ENCODE data around the gene JPT1.
A peak's percentile ranks its signal among the peaks of the same experiment; 100 is the strongest.
"Not testable (repeated sequence)": the region's sequence is repeated elsewhere in the genome, so short reads cannot be mapped to it uniquely, and the experiment has no call there.

Gene JPT1

DNA sequence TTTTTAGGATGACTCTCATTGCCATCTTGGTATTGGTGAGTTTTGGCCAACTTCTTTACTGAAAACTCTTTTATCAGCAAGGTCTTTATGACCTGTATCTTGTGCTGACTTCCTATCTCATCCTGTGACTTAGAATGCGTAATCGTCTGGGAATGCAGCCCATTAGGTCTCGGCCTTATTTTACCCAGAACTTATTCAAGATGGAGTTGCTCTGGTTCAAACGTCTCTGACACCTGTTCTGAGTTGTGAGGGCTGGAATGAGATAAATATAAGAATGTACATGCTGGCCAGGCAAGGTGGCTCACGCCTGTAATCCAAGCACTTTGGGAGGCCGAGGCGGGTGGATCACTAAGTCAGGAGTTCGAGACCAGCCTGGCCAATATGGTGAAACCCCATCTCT lies 4.2 kb upstream of the JPT1 start:
- DNase-seq (ENCODE audit: low read depth in 4 of 4, low spot score in 1 of 4): not testable (repeated sequence)

DNA sequence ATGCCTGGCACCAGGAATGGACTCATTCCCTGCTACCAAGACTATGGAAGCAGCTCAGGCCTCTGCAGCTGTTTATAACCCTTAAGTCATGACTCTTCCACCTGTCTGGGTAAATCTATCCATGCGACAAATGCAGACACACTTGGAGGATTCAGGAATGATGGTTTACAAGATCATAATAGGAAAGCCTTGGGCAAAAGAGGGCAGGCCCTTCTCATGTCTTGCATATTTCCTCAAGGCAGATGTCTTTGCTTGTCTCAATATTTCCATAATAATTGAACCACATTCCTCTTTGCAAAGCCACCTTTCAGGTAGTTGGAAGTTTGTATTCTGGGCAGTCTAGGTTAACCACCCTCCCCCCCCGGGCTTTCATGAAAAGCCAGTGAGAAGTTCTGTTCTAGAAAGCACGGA lies 884 bp upstream of the JPT1 start:
- no peak for DNase-seq (ENCODE audit: low read depth in 4 of 4, low spot score in 1 of 4)

DNA sequence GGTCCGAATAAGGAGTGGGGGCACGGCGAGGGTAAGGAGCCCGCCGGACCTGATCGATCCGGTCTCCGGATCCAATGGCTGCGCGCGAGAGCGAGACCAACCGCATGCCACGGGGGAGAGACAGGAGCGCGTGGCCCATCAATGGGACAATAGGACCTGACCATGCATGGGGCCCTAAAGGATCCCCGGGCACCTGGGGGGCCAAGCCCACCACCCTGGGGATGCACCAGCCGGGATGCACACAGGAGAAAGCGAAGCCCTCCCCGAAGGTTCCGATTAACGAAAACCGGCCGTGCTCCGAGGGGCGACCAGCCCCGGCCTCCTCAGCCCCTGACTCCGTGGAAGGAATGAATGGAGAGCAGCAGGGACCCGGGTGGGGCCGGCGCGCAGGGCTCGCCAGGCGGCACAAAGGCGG lies 525 bp downstream of the JPT1 start:
- peak in 1 of 4 experiments; percentile 25 for DNase-seq (ENCODE audit: low read depth in 4 of 4, low spot score in 1 of 4)

DNA sequence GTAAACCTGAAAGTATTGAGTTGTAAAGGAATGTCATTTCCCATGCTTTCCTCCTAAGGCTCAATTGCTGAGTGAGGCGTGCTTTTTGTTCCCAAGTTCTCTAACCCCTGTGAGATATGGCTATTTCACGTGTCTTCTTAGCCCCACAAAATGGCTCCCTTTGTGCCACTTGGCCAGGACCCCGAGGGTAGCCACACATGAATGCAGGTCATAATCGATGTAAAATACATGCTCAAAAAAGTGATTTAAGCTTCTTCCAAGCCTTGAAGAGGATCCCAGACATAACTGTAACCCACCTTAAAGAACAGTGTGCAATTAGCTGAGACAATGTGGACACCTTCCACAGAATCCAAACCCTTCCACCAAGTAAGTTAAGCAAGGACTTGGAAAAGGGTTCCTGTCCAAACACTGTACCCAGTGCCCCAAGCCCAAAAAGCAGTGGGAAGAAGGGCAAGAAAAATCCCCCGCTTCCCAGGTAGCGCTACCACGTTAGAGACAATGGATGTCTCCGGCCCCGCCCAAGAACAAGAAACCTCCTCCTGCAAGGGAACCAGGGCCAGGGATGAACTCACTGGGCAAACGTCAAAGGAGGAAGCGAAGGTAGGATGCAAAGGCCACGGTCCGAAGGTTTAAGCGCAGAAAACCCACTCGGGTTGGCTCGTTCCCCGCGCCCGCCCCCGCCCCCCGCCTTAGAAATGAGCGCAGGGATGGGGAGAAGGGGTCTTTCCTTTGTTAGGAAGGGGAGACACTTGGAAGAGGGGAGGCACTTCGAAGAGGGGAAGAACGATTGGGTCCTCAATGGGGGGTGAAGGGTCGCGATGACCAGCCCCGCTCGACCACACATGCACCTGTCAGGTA lies 1.2 kb downstream of the JPT1 start:
- DNase-seq (ENCODE audit: low read depth in 4 of 4, low spot score in 1 of 4): peak in 2 of 4 experiments; percentile 7 to 30

DNA sequence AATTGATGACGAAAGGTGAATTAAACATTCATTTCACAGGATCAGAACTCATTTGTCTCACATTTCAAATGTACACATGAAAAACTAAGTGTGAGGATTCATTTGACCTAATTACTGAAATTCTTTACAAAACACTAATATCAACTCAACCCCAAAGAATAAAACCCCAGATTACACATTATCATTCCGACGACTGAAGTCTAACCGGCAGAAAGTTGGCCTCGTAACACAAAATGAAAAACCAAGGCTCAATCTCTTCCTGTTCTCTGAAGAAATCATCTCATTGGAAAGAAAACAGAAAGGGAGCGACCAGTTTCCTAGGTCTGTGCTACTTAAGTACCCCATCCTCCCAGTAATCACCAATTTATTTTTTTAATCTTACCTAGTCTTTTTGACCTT lies 1.8 kb downstream of the JPT1 start:
- no peak for DNase-seq (ENCODE audit: low read depth in 4 of 4, low spot score in 1 of 4)

DNA sequence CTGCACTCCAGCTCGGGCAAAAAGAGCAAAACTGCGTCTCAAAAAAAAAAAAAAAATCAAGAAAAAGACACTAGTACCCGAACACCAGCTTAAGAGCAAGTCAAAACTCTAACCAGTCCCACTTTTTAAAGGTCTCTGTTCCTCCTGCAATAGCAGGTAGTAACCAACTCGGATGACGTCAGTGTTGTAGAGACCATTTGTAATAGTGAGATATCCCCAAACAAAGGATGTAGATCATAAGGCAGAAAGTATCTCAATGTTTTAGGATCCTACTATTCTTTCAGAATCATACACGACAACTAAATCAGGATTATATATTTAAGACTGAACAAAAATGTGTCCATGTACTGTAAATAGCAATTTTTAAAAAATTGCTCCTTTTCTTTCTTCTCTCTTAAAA lies 2.4 kb downstream of the JPT1 start:
- DNase-seq (ENCODE audit: low read depth in 4 of 4, low spot score in 1 of 4): no peak

DNA sequence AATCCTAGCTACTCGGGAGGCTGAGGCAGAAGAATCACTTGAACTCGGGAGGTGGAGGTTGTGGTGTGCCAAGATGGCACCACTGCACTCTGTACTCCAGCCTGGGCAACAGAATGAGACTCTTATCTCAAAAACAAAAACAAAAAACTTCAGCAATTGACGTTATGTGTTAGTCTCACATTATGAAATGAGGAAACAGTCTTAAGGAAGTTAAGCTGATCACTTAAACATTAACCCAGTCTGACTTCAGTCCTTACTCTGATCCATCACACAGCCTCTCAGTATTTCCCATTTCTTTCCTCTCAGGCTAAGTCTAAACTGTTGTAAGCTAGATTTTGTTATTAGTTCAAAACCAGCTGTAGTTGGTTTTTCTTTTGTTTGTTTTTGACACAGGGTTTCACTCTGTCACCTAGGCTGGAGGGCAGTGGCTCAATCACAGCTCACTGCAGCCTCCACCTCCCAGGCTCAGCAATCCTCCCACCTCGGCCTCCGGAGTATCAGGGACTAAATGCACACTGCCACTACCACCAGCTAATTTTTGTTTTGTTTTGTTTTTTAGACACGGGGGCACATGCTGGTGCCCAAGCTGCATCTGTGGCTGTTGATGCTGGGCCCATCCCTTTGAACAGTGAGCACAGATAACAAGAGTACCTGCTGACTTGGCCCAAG lies 6.3 kb downstream of the JPT1 start:
- no peak for DNase-seq (ENCODE audit: low read depth in 4 of 4, low spot score in 1 of 4)

DNA sequence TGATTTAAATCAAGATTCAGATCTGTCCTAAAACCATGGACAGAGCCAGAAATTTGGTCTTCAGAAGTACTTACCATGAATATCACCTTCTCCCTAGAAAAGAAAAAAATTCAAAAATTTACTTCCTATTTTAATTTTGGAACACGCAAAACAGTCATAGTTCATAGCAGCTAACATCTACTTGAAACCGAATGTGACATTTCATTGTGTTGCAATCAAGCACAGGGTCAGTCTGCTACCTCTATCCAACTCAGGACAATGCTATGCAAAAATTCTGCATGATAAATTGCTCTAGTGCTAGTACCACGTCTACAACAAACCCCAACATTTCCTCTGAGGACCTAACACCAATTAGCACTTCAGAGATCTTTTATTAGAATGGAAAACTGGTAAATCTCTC lies 7.7 kb downstream of the JPT1 start:
- DNase-seq (ENCODE audit: low read depth in 4 of 4, low spot score in 1 of 4): no peak

DNA sequence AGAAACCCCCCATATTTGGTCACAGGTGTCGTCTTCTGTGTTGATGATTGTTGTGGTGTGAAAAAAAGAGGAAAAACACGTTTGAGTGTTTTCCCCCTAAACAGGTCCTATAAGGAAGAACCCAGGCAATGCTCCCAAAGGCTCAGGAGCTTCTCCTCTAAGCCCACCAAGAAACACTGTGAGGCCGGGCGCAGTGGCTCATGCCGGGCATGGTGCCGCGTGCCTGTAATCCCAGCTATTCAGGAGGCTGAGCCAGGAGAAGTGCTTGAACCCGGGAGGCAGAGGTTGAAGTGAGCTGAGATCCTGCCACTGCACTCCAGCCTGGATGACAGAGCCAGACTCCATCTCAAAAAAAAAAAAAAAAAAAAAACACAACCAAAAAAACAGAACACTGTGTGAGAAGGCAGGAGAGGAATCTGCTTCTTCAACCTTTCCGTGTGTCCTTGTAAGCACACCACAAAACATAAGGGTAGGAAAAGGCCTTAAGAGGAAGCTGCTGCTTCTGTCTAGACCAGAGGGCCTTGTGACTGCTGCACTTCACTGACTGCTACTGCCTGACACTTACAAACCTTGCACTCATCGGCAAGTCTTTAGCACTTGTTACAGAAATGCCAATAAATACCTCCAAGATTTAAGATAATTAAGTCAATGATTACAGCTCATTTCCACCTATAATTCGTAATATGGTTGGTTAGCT lies 9.3 kb downstream of the JPT1 start:
- no peak for DNase-seq (ENCODE audit: low read depth in 4 of 4, low spot score in 1 of 4)

DNA sequence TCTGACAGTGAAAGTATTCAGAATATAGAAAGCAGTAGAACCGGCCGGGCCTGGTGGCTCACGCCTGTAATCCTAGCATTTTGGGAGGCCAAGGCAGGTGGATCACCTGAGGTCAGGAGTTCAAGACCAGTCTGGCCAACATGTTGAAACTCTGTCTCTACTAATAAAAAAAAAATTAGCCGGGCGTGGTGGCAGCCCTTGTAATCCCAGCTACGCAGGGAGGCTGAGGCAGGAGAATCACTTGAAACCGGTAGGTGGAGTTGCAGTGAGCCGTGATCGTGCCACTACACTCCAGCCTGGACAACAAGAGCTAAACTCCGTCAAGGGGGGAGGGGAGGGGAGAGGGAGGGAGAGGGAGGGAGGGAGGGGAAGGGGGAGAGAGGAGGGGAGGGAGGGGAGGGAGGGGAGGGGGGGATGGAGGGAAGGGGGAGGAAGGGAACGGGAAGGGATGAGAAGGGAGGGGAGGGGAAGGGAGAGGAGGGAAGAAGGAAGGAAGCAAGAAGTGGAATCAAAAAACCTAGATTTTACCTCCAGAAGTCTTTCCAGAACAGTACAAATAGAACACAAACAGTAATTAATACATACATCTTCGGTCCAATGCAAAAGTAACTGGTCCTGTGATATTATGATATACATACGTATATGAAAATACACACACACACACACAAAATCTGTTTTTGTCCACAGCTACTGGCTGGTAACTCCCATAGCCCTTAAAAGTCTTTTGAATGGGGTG lies 11.9 kb downstream of the JPT1 start:
- DNase-seq (ENCODE audit: low read depth in 4 of 4, low spot score in 1 of 4): no peak

DNA sequence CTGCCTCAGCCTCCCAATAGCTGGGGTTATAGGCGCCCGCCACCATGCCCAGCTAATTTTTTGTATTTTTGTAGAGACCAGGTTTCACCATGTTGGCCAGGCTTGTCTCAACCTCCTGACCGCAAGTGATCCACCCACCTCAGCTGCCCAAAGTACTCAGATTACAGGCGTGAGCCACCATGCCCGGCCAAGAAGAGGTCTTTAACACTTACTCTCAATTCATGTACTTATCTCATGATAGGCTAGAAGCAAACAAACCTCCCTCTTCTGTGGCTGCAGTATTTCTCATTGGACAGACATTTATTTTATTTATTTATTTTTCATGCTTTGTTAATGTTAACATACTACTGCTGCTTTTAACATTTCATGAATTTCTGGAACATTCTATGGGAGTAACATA lies 15.8 kb downstream of the JPT1 start:
- DNase-seq (ENCODE audit: low read depth in 4 of 4, low spot score in 1 of 4): no peak

DNA sequence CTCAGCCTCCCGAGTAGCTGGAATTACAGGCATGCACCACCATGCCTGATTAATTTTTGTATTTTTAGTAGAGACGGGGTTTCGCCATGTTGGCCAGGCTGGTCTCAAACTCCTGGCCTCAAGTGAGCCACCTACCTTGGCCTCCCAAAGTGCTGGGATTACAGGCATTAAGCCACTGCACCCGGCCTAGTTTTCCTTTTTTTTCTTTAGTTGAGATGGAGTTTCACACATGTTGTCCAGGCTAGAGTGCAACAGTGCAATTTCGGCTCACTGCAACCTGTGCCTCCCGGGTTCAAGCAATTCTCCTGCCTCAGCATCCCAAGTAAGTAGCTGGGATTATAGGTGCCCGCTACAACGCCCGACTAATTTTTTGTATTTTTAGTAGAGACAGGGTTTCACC lies 16.6 kb downstream of the JPT1 start:
- DNase-seq (ENCODE audit: low read depth in 4 of 4, low spot score in 1 of 4): not testable (repeated sequence)

DNA sequence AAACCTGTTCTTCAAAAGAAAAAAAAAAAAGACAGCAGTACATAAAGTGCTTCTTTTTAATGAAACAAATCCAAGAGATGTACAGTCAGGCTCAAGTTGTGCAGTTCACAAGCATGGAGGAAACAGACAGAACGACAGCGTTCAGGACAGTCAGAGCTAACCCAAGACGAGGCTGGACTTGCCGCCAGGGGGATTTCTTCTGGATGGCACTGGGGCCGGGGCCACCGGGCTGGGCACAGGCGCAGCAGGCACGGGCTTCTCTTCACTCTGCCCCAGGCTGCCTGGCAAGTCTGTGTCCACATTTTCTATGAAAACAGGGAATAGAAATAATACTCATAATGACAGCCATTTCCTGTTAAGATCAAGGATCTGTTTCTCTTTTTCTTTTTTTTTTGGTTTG lies 18.4 kb downstream of the JPT1 start:
- DNase-seq (ENCODE audit: low read depth in 4 of 4, low spot score in 1 of 4): no peak

DNA sequence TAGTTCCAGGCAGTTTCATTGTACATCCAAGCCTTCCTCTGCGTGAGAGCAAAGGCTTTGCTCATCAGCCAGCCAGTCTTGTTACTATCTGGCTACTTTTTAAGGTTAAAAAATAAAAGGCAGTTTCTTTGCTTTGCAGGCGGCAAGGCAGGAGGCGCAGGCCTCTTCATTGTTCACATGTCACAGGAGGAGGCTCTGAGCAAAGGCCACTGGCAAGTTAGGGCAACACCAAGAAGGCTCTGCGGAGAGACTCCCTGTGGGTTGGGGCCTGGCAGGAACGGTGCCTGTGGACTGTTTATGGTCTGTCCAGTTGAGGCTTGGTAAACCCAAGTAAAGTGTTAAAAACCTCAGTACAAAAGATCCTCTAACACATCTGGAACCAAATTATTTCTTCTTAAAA lies 18.9 kb downstream of the JPT1 start:
- no peak for DNase-seq (ENCODE audit: low read depth in 4 of 4, low spot score in 1 of 4)

DNA sequence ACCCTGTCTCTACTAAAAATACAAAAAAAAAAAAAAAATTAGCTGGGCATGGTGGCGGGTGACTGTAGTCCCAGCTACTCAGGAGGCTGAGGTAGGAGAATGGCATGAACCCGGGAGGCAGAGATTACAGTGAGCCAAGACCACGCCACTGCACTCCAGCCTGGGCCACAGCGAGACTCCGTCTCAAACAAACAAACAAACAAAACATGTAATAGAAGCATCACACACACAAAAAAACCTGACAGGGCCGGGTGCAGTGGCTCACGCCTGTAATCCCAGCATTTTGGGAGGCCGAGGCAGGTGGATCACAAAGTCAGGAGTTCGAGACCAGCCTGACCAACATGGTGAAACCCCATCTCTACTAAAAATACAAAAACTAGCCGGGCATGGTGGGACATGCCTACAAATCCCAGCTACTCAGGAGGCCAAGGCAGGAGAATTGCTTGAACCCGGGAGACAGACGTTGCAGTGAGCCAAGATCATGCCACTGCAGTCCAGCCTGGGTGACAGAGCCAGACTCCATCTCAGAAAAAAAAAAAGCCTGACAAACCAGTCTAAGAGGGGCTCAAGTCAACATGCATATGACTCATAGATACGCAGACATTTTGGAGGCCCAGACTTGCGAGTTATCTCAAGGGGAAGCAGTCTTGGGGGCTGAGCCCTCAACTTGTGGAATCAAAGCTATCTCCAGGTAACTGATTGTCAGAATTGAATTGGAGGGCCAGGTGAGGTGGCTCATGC lies 20.5 kb downstream of the JPT1 start:
- DNase-seq (ENCODE audit: low read depth in 4 of 4, low spot score in 1 of 4): not testable (repeated sequence)

DNA sequence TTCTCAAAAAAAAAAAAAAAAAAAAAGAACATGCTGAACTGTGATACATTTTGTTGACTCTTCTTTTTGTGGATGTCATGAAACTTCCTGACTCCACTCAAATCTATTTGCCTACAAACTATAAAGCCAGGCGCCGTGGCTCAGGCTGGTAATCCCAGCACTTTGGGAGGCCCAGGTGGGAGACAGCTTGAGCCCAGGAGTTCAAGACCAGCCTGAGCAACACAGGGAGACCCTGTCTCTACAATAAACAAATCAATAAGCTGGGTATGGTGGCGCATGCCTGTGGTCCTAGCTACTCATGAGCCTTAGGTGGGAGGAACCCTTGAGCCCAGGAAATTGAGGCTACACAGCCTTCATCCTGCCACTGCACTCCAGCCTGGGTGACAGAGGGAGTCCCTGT lies 21.3 kb downstream of the JPT1 start:
- no peak for DNase-seq (ENCODE audit: low read depth in 4 of 4, low spot score in 1 of 4)

DNA sequence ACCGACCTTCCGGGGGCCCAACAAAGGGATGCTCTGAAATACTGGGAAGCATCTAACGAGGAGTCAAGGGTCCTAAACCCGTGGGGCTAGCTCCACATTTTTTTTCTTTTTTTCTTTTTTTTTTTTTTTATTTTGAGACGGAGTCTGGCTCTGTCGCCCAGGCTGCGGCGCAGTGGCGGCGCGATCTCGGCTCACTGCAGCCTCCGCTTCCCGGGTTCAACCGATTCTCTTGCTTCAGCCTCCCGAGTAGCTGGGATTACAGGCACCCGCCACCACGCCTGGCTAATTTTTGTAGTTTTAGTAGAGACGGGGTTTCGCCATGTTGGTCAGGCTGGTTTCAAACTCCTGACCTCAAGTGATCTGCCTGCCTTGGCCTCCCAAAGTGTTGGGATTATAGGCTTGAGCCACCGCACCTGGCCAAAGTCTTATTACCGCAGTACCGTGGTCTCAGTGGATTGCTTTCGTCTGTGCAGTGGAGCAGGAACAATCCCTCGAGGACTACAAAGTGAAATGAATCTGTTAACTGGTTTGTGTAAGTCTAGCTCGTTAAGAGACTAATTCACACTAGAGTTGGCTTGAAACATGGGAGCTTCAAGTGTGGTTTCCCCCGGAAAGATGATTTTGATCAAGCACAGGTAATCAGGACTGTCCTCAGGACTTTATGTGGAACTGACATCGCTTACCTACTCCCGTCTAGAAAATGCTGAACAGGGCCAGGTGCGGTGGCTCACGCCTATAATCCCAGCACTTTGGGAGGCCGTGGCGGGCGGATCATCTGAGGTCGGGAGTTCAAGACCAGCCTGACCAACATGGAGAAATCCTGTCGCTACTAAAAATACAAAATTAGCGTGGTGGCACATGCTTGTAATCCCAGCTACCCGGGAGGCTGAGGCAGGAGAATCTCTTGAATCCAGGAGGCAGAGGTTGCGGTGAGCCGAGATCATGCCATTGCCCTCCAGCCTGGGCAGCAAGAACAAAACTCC lies 22.0 kb downstream of the JPT1 start:
- DNase-seq (ENCODE audit: low read depth in 4 of 4, low spot score in 1 of 4): not testable (repeated sequence)

DNA sequence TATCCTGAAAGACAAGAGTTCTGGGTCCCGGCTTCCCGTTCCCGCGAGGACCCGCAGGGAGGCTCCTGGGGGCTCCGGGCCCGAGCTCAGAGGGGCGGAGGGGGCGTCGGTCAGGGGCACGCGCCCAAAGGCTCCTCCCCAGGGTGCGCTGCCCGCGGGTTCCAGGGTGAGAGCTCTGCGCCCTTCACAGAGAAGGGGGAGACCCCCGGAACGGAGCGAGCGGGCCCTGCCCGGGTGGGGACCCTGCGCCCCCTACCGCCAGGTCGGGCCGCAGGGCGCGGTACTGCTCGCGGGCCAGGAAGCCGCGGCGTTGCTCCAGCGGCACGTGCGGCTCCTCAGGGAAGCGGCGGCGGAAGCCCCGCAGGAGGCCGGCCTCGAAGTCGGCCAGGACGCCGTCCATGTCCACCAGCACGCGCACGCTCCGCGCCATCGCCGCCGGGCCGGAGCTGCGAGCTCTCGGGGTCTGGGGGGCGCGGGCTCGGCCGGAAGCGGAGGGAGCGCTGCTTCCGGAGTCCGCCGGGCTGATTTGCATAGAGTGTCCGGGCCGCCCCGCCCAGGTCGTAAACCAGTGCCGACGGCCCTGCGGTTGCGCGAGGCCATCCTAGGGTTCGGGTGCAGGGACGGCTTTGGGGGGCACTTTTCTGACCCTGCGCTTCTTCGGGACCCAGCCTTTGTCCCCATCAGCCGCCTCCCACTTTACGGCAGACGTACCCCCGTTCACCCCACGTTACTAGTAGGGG lies 22.9 kb downstream of the JPT1 start, which contains the start of gene NT5C:
TSS of gene NT5C (minus strand) at position 465 of the 740 bp plus-strand sequence. CDS start at position 430, 35 bp downstream.
- peak; percentile 42 to 76 (median 56) for DNase-seq (ENCODE audit: low read depth in 4 of 4, low spot score in 1 of 4)

All from stimulated activated CD4-positive, alpha-beta T cell treated with anti-CD3 and anti-CD28 coated beads, Interleukin-1b, Interleukin-23, amount 100 ng/mL, for 24 hours (primary cell).